ELF-1 (cell line): ENCODE data around the gene HS2ST1.
"Not testable (repeated sequence)": the region's sequence is repeated elsewhere in the genome, so short reads cannot be mapped to it uniquely, and the experiment has no call there.

Experiments
- DNase-seq: peaks from one replicate; pipeline ENCODE4 v3.0.0-alpha.2; 2016; ENCODE audit warnings: low read depth, low spot score

HS2ST1 gene

GRCh38 chr1:87066708-87067107 lies 152.3 kb downstream of the HS2ST1 start:
- not testable (repeated sequence) for DNase-seq

- DNase-seq = no peak
Measured at GRCh38 chr1:87072411-87072810, 158.0 kb downstream of the HS2ST1 start.

GRCh38 chr1:87072904-87073303 lies 158.5 kb downstream of the HS2ST1 start:
- no peak for DNase-seq

GRCh38 chr1:87074001-87074795 lies 159.8 kb downstream of the HS2ST1 start:
- no peak for DNase-seq

GRCh38 chr1:87077959-87078639 lies 163.7 kb downstream of the HS2ST1 start:
- no peak for DNase-seq

- DNase-seq = no peak
Measured at GRCh38 chr1:87084244-87084836, 169.9 kb downstream of the HS2ST1 start.

GRCh38 chr1:87086120-87086519 lies 171.7 kb downstream of the HS2ST1 start:
- DNase-seq = no peak

GRCh38 chr1:87089070-87089736 lies 174.8 kb downstream of the HS2ST1 start:
- no peak for DNase-seq

- DNase-seq = no peak
Measured at GRCh38 chr1:87089823-87090222, 175.4 kb downstream of the HS2ST1 start.

GRCh38 chr1:87091425-87091824 lies 177.0 kb downstream of the HS2ST1 start:
- DNase-seq = no peak

GRCh38 chr1:87092846-87093245 lies 178.4 kb downstream of the HS2ST1 start:
- DNase-seq = no peak

- no peak for DNase-seq
Measured at GRCh38 chr1:87093286-87093685, 178.9 kb downstream of the HS2ST1 start.

- DNase-seq = no peak
Measured at GRCh38 chr1:87094238-87094637, 179.8 kb downstream of the HS2ST1 start.

GRCh38 chr1:87100271-87100670 lies 185.8 kb downstream of the HS2ST1 start:
- peak; percentile 58 for DNase-seq

- no peak for DNase-seq
Measured at GRCh38 chr1:87103074-87103473, 188.6 kb downstream of the HS2ST1 start.

- DNase-seq = no peak
Measured at GRCh38 chr1:87104140-87104539, 189.7 kb downstream of the HS2ST1 start.

- no peak for DNase-seq
Measured at GRCh38 chr1:87104945-87105344, 190.5 kb downstream of the HS2ST1 start.

GRCh38 chr1:87106144-87106543 lies 191.7 kb downstream of the HS2ST1 start:
- no peak for DNase-seq

GRCh38 chr1:87106867-87107266 lies 192.4 kb downstream of the HS2ST1 start:
- no peak for DNase-seq

- no peak for DNase-seq
Measured at GRCh38 chr1:87108228-87108627, 193.8 kb downstream of the HS2ST1 start.

GRCh38 chr1:87108814-87109411 lies 194.5 kb downstream of the HS2ST1 start:
- no peak for DNase-seq
